PC-9 (cell line): ENCODE results near the gene CNTNAP2. TPM values are rescaled to one million over a fixed set of nuclear protein-coding genes. Genes with fewer than 3 reads are reported as not detected.

Experiments
- BruUV-seq: library from RNA; stranded (reverse); fragments of 400-500 nt; replicated peaks from 2 replicates; lab custom pipeline; 2021; lab: Mats Ljungman, UMichigan
- CTCF ChIA-PET: fragments of 300-600 bp; sonication (Branson Sonifier 250); formaldehyde crosslinking; loops from one replicate; lab custom pipeline; 2022; ENCODE audit warnings: antibody characterized with exemption; lab: Charles Lee
- POLR2A ChIA-PET: fragments of 300-600 bp; sonication (Branson Sonifier 250); formaldehyde crosslinking; loops from one replicate; lab custom pipeline; 2022; ENCODE audit warnings: antibody characterized with exemption; ENCODE audit not compliant: unreplicated experiment; lab: Charles Lee
- DNase-seq, 2 experiments: peaks; one replicate each; pipeline versions ENCODE4 v3.0.0 to v3.0.0-alpha.2; 2015 to 2022; ENCODE audit warnings: mixed read lengths in 1 of 2
- H2AFZ ChIP-seq: fragments of 200-600 bp; sonication (generic); 2 replicates; pipeline ENCODE4 v1.8.1; 2017; ENCODE audit warnings: antibody characterized with exemption
- H3F3A ChIP-seq: fragments of 200-600 bp; sonication (generic); 2 replicates; pipeline ENCODE4 v1.8.1; 2017; ENCODE audit warnings: antibody characterized with exemption, mild to moderate bottlenecking, low read depth; ENCODE audit not compliant: insufficient read depth
- H3K27ac ChIP-seq: fragments of 200-600 bp; sonication (generic); 2 replicates; pipeline ENCODE4 v1.6.1; 2016; ENCODE audit warnings: mixed run types
- H3K27me3 ChIP-seq: fragments of 200-600 bp; sonication (generic); 2 replicates; pipeline ENCODE4 v1.6.1; 2016; ENCODE audit warnings: low read depth, mixed run types; ENCODE audit not compliant: insufficient read depth
- H3K36me3 ChIP-seq: fragments of 200-600 bp; sonication (generic); 2 replicates; pipeline ENCODE4 v1.6.1; 2016; ENCODE audit warnings: low read depth, mixed run types
- H3K4me1 ChIP-seq: fragments of 200-600 bp; sonication (generic); replicated peaks from 2 replicates; pipeline ENCODE4 v1.6.1; 2016; ENCODE audit warnings: mixed run types; ENCODE audit not compliant: insufficient read depth
- H3K4me2 ChIP-seq: fragments of 200-600 bp; sonication (generic); 2 replicates; pipeline ENCODE4 v1.6.1; 2017; ENCODE audit warnings: mixed run types
- H3K4me3 ChIP-seq: fragments of 200-600 bp; sonication (generic); 2 replicates; pipeline ENCODE4 v1.6.1; 2016; ENCODE audit warnings: mixed run types
- H3K79me2 ChIP-seq: fragments of 200-600 bp; sonication (generic); 2 replicates; pipeline ENCODE4 v1.6.1; 2017; ENCODE audit warnings: low read depth, mixed run types
- H3K9me2 ChIP-seq: fragments of 200-600 bp; sonication (generic); 2 replicates; pipeline ENCODE4 v1.8.1; 2017; ENCODE audit warnings: mild to moderate bottlenecking; ENCODE audit not compliant: insufficient read depth
- H3K9me3 ChIP-seq: fragments of 200-600 bp; sonication (generic); 2 replicates; pipeline ENCODE4 v1.8.1; 2016; ENCODE audit warnings: low read depth; ENCODE audit not compliant: insufficient read depth
- H4K20me1 ChIP-seq: fragments of 200-600 bp; sonication (generic); 2 replicates; pipeline ENCODE4 v1.8.1; 2017; ENCODE audit not compliant: insufficient read depth
- CTCF ChIP-seq: fragments of 200-600 bp; sonication (generic); conservative IDR thresholded peaks from 2 replicates; pipeline ENCODE4 v1.6.1; 2017; ENCODE audit warnings: mixed run types, antibody characterized with exemption, mild to moderate bottlenecking, moderate library complexity
- EZH2 ChIP-seq: fragments of 200-600 bp; sonication (generic); IDR thresholded peaks from 2 replicates; pipeline ENCODE4 v1.8.0; 2017; ENCODE audit warnings: antibody characterized with exemption, low read depth
- intact Hi-C: fragments of 100-400 bp; cut with micrococcal nuclease; formaldehyde crosslinking; loops from one replicate; pipeline ENCODE4 v1.10.0; 2022; ENCODE audit not compliant: unreplicated experiment
- total RNA-seq: library from RNA; stranded (reverse); gene quantifications from 2 replicates; pipeline ENCODE4 v1.2.3, GENCODE V29; 2021

Gene CNTNAP2
- total RNA-seq, 1 experiment from 2014 or later, result not detected

- Histone ChIP-seq H4K20me1 (no peaks in the 10 kb centered on the region), H3K9me2 (peaks cover 8% of the 10 kb centered on the region; the same call in 1 of the 2 replicates), H3K27ac (no peak overlapping the region), H3K79me2 (no peaks in the 10 kb centered on the region), H3K4me2 (no peak overlapping the region), H2AFZ (no peak overlapping the region), H3K36me3 (no peaks in the 10 kb centered on the region), H3K27me3 (peaks cover 60% of the 10 kb centered on the region), H3K4me3 (no peak overlapping the region), H3K4me1 (no peaks in the 10 kb centered on the region), H3F3A (no peaks in the 10 kb centered on the region), H3K9me3 (no peaks in the 10 kb centered on the region)
- ChIA-PET CTCF (no interaction called here), POLR2A (no interaction called here)
- TF ChIP-seq EZH2, result no peak
- intact Hi-C loops, result loop anchor here (1.0 to 10.0 kb wide), 2 partner anchors 696 to 1021 kb away; no protein-coding TSS in a partner anchor
- DNase-seq, result no peak
- no TSS peak for BruUV-seq
Measured at GRCh38 chr7:148265896-148266295, 2149.3 kb downstream of the CNTNAP2 start.

GRCh38 chr7:148266795-148267194 lies 2150.2 kb downstream of the CNTNAP2 start:
- POLR2A ChIA-PET, result no interaction called here

GRCh38 chr7:148270576-148270975 lies 2154.0 kb downstream of the CNTNAP2 start:
- BruUV-seq, result no TSS peak
- Histone ChIP-seq H3F3A (no peaks in the 10 kb centered on the region), H3K27me3 (peaks cover 86% of the 10 kb centered on the region), H3K4me3 (no peak overlapping the region), H3K9me2 (peaks cover 8% of the 10 kb centered on the region; the same call in 1 of the 2 replicates), H3K36me3 (no peaks in the 10 kb centered on the region), H3K79me2 (no peaks in the 10 kb centered on the region), H3K27ac (no peak overlapping the region), H3K4me1 (no peaks in the 10 kb centered on the region), H3K4me2 (no peak overlapping the region), H2AFZ (no peak overlapping the region), H3K9me3 (no peaks in the 10 kb centered on the region), H4K20me1 (no peaks in the 10 kb centered on the region)
- no peak for TF ChIP-seq EZH2
- no peak for TF ChIP-seq CTCF
- DNase-seq, result no peak
- ChIA-PET CTCF (no interaction called here), POLR2A (no interaction called here)
- intact Hi-C loops, result no loop called here

More at GRCh38 chr7:148266795-148267194, 2150.2 kb downstream of the CNTNAP2 start:
- no peaks in the 10 kb centered on the region for H3K9me3 ChIP-seq
- TF ChIP-seq CTCF (no peak), EZH2 (no peak)
- no peak overlapping the region for H3K4me3 ChIP-seq
- H3F3A ChIP-seq, result no peaks in the 10 kb centered on the region
- BruUV-seq, result no TSS peak
- H3K9me2 ChIP-seq, result peaks cover 8% of the 10 kb centered on the region; the same call in 1 of the 2 replicates
- no peaks in the 10 kb centered on the region for H4K20me1 ChIP-seq
- CTCF ChIA-PET, result no interaction called here
- no peaks in the 10 kb centered on the region for H3K4me1 ChIP-seq
- H3K36me3 ChIP-seq, result no peaks in the 10 kb centered on the region
- DNase-seq, result no peak
- no peaks in the 10 kb centered on the region for H3K79me2 ChIP-seq
- H3K4me2 ChIP-seq, result no peak overlapping the region
- no peak overlapping the region for H2AFZ ChIP-seq
- H3K27ac ChIP-seq, result no peak overlapping the region
- H3K27me3 ChIP-seq, result peaks cover 62% of the 10 kb centered on the region
- intact Hi-C loops, result loop anchor here (10.0 kb wide), 1 partner anchor 1022 kb away; no protein-coding TSS in a partner anchor

- Histone ChIP-seq H3K9me2 (peaks cover 8% of the 10 kb centered on the region; the same call in 1 of the 2 replicates), H2AFZ (no peak overlapping the region), H3K4me3 (no peak overlapping the region), H3K27ac (no peak overlapping the region), H3K4me2 (no peak overlapping the region), H3K9me3 (no peaks in the 10 kb centered on the region), H3K79me2 (no peaks in the 10 kb centered on the region), H4K20me1 (no peaks in the 10 kb centered on the region), H3K4me1 (no peaks in the 10 kb centered on the region), H3F3A (no peaks in the 10 kb centered on the region), H3K27me3 (peaks cover 92% of the 10 kb centered on the region), H3K36me3 (no peaks in the 10 kb centered on the region)
- CTCF ChIA-PET, result no interaction called here
- intact Hi-C loops, result no loop called here
- POLR2A ChIA-PET, result no interaction called here
- TF ChIP-seq EZH2, result no peak
- no peak for TF ChIP-seq CTCF
- BruUV-seq, result no TSS peak
- DNase-seq, result no peak
Measured at GRCh38 chr7:148274118-148274517, 2157.5 kb downstream of the CNTNAP2 start.
